Activated T-cell treated with anti-CD3 and anti-CD28 coated beads, Interleukin-2, amount 50 U/mL, for 24 hours (primary cell): ENCODE measurements around the gene ALK.

Experiments
- DNase-seq: peaks from one replicate; pipeline ENCODE4 v3.0.0-alpha.2; 2020
- H3K27ac Mint-ChIP-seq: 2 replicates; pipeline ENCODE4 v1.8.0; 2020; ENCODE audit warnings: mild to moderate bottlenecking, mixed read lengths
- H3K27me3 Mint-ChIP-seq: 2 replicates; pipeline ENCODE4 v1.8.0; 2020; ENCODE audit warnings: mixed read lengths
- H3K36me3 Mint-ChIP-seq: 2 replicates; pipeline ENCODE4 v1.8.0; 2020; ENCODE audit warnings: low read depth, mixed read lengths
- H3K4me1 Mint-ChIP-seq: 2 replicates; pipeline ENCODE4 v1.8.0; 2020; ENCODE audit warnings: low read depth, mixed read lengths
- H3K4me3 Mint-ChIP-seq: 2 replicates; pipeline ENCODE4 v1.8.0; 2020; ENCODE audit warnings: mild to moderate bottlenecking, moderate library complexity, mixed read lengths
- H3K9me3 Mint-ChIP-seq: 2 replicates; pipeline ENCODE4 v1.8.0; 2020; ENCODE audit warnings: mixed read lengths

The ALK gene

DNA sequence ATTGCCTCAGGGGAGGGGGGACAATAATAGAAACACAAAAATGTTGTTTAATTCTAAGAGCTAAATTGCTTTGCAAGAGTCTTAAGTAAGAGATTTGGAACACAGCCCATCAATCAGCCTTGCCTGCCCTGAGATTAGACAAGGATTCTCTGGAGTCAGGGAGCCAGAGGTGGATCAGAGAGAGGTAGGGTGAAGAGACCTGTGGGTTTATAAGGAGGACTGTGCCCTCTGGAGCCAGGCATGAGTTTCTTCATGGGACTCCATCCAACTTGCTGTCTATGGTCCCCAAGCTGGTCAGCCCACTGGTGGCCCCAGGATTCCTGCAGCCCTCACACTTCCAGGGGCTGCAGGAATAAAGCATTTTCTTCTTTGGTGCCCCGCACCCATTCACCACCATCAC lies 139.3 kb downstream of the ALK start:
- no peaks in the 10 kb centered on the region for H3K9me3 Mint-ChIP-seq
- H3K36me3 Mint-ChIP-seq, result no peaks in the 10 kb centered on the region
- DNase-seq, result no peak
- H3K4me3 Mint-ChIP-seq, result no peak overlapping the region
- H3K27ac Mint-ChIP-seq, result no peak overlapping the region
- H3K27me3 Mint-ChIP-seq, result peaks cover 17% of the 10 kb centered on the region
- H3K4me1 Mint-ChIP-seq, result no peaks in the 10 kb centered on the region

DNA sequence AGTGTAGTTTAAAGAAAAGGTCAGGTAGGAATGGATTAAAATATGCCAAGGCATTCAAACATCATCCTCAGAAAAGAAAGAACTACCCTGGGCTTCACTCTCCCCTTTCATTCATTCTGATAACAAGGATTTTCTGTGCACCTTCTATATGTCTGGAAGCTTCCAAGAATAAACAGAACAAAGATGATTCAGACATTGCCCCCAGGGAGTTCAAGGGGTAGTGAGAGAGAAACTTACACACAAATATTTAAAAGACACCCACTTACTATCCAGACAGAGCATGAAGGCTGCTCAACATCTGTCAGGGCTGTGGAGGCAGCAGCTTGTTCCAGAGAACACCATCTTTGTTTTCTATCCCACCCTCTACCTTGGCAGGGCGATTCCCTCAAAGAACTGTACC lies 140.5 kb downstream of the ALK start:
- Mint-ChIP-seq H3K4me3 (no peak overlapping the region), H3K27ac (no peak overlapping the region), H3K9me3 (no peaks in the 10 kb centered on the region), H3K27me3 (peaks cover 20% of the 10 kb centered on the region), H3K36me3 (no peaks in the 10 kb centered on the region), H3K4me1 (no peaks in the 10 kb centered on the region)
- no peak for DNase-seq

DNA sequence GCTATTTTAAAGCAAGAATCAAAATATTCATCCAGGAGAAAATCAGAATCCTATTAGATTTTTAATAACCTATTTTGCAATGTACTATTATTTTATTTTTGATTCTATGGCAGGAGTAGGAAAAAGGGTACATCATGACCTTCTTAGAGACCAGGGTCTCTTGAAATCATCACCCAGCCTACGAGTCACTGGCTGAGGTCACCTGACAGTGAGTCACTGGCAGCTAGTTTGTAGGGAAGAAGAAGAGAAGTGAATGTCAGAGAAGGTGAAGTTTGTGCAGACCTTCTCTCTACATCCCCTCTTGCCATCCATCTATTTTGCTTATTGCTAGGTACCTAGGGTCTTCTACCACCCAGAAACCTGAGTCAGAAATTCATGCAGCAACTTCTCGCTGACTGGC lies 144.2 kb downstream of the ALK start:
- Mint-ChIP-seq H3K4me3 (no peak overlapping the region), H3K27me3 (peaks cover 24% of the 10 kb centered on the region), H3K9me3 (no peaks in the 10 kb centered on the region), H3K27ac (no peak overlapping the region), H3K4me1 (no peaks in the 10 kb centered on the region), H3K36me3 (no peaks in the 10 kb centered on the region)
- no peak for DNase-seq

DNA sequence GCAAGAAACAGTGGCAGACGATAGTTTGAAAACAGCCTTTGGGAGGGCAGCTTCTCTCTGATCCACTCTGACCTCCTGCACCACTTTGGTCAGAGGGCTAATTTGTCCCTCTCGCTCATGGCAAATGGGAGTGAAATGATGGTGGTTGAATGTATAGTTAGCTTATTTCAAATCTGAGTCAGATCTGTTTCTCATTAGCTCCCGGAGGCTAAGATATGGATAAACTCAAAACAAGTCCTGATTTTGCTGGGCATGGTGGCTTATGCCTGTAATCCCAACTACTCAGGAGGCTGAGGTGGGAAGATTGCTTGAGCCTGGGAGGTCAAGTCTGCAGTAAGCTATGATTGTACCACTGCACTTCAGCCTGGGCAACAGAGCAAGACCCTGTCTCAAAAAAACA lies 145.0 kb downstream of the ALK start:
- no peaks in the 10 kb centered on the region for H3K9me3 Mint-ChIP-seq
- DNase-seq, result no peak
- no peak overlapping the region for H3K27ac Mint-ChIP-seq
- no peak overlapping the region for H3K4me3 Mint-ChIP-seq
- H3K4me1 Mint-ChIP-seq, result no peaks in the 10 kb centered on the region
- H3K36me3 Mint-ChIP-seq, result no peaks in the 10 kb centered on the region
- H3K27me3 Mint-ChIP-seq, result peaks cover 24% of the 10 kb centered on the region

DNA sequence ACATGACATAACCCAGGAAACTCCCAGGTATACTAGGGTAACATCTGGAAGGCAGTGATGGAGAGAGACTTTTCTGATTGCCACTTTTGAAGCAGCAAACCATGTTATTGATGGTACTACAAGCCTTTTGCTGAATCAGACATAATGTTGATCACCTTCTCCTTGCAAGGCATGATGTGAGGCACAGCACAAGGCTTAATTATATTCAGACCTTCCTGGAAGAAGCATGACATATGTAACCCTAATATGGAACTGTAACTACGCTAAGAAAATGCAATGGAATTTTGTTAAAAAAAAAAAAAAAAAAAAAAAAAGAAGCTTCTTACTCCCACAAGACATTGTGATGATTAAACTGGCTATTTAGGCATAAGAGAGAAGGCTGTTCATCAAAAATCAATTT lies 145.4 kb downstream of the ALK start:
- Mint-ChIP-seq H3K9me3 (no peaks in the 10 kb centered on the region), H3K4me1 (no peaks in the 10 kb centered on the region), H3K36me3 (no peaks in the 10 kb centered on the region), H3K27ac (no peak overlapping the region), H3K27me3 (peaks cover 26% of the 10 kb centered on the region), H3K4me3 (no peak overlapping the region)
- DNase-seq, result no peak

DNA sequence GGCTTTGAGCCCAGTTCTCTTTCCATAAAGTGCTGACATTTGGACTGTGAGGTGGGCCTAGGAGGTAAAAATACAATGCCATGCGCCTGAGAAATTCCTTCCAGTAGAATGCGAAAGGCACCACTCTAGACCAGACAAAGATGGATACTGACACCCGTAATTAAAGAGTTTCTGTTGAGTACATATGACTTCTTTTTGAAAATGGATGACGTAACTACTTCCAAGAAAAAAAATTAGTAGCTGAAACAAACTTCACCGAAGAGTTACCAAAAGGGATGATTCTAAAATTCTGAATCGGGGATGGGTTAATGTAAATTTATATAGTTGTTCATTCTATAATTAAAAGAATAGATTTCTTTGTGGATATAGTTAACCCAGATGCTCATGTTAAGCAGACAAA lies 146.8 kb downstream of the ALK start:
- no peaks in the 10 kb centered on the region for H3K9me3 Mint-ChIP-seq
- peaks cover 31% of the 10 kb centered on the region for H3K27me3 Mint-ChIP-seq
- no peaks in the 10 kb centered on the region for H3K36me3 Mint-ChIP-seq
- H3K27ac Mint-ChIP-seq, result no peak overlapping the region
- no peak overlapping the region for H3K4me3 Mint-ChIP-seq
- DNase-seq, result no peak
- no peaks in the 10 kb centered on the region for H3K4me1 Mint-ChIP-seq

DNA sequence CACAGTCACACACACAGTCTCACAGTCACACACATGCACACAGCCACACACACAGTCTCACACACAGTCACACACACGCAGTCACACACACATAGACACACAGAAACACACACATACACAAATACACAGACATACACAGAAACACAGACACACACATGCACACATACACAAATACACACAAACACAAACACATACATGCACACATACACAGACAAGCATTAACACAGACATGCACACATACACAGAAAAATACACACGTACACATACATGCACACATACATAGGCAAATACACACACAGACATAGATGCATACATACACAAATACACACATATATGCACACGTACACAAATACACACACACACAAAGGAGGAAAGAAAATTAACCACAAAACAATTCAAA lies 150.5 kb downstream of the ALK start:
- Mint-ChIP-seq H3K4me3 (no peak overlapping the region), H3K27ac (no peak overlapping the region), H3K4me1 (no peaks in the 10 kb centered on the region), H3K27me3 (peaks cover 30% of the 10 kb centered on the region), H3K9me3 (no peaks in the 10 kb centered on the region), H3K36me3 (no peaks in the 10 kb centered on the region)
- DNase-seq, result no peak

DNA sequence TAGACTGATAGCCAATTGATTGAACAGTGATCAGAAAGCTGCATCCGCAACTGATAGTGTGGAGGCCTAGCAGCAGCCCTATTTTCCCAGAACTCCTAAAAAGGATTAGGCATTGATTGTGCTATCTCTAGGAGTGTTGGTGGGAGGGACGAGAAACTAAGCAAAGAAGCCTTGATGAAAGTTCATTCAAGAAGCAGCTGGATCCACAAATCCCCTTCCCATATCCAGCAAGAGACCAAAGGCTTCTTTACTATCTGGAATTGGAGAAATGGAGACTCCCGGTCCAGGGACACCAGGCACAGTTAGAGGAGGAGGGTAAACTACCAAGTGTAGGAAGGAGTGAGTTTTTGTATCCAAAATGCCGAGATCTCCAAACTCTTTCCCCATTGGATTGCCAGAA lies 151.5 kb downstream of the ALK start:
- no peak for DNase-seq
- no peaks in the 10 kb centered on the region for H3K4me1 Mint-ChIP-seq
- no peak overlapping the region for H3K4me3 Mint-ChIP-seq
- H3K36me3 Mint-ChIP-seq, result no peaks in the 10 kb centered on the region
- H3K9me3 Mint-ChIP-seq, result no peaks in the 10 kb centered on the region
- peaks cover 27% of the 10 kb centered on the region for H3K27me3 Mint-ChIP-seq
- H3K27ac Mint-ChIP-seq, result no peak overlapping the region

DNA sequence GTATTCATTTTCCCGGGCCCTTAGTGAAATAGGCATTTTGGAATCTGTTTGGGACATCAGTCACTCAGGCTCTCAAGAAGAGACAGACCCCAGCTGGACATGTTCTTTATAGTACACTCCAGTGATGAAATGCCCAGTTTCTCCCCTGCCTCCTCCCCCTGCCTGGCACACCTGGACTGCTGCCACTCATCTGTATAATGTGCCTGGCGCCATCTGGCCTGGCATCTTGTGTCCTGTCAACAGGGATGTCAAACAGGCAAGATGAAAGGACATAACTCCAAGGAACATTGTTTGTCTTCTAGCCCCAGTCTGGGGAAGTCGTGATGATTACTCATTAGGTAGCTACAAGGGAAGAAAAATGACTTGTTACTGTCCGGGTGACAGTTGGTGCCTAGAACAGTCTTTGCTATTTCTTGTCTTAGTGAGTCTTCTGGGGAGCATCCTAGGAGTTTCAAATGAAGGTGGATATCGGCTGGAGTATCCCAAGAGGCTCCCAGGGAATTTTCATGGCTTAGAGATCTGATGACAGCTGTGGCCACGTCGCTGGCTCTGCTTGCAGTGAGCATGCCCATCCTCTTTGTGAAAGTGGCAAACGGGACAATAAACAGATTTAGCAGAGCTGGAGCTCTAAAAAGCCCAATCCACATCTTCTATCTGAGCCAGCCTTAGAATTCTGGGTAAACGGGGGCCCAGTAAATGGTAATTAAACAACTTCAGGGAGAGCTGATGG lies 153.6 kb downstream of the ALK start:
- H3K4me1 Mint-ChIP-seq, result no peaks in the 10 kb centered on the region
- no peaks in the 10 kb centered on the region for H3K9me3 Mint-ChIP-seq
- no peak for DNase-seq
- no peak overlapping the region for H3K4me3 Mint-ChIP-seq
- peaks cover 23% of the 10 kb centered on the region for H3K27me3 Mint-ChIP-seq
- H3K36me3 Mint-ChIP-seq, result no peaks in the 10 kb centered on the region
- no peak overlapping the region for H3K27ac Mint-ChIP-seq

DNA sequence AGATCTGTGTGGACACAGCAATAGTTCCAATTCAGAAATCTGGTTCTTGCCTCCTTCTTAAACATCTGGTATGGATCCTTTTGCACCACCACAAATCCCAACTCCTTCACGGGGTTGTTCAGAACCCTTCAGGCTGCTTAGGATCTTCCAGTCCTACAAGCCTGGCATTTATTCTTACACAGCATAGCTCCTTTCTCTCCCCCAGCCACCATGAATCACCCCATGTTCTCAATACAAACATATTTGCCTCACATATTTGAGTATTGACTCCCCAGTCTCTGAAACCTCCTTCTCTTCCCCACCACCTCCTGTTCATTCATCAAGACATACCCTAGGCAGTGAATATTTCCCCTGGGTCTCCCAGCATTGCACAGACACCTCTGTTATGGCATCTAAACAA lies 155.2 kb downstream of the ALK start:
- no peak for DNase-seq
- Mint-ChIP-seq H3K36me3 (no peaks in the 10 kb centered on the region), H3K27me3 (peaks cover 25% of the 10 kb centered on the region)

DNA sequence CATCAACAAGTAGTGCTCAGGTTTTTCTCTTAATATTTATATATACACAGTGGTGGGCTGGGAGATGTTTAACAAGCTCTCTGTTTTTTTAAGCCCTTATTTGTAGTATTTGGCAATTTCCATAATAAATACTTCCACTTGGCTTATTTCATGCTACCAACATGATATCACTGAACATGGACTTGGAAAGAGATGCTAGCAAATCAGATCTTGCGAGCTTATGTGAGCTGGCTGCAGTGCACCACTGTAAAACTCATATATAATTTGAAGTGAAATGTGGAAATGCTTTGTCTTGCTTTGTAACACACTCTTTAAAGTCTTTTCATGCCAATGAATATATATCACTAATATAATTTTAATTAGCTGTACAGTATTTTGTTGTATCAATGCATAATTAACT lies 155.7 kb downstream of the ALK start:
- Mint-ChIP-seq H3K4me3 (no peak overlapping the region), H3K36me3 (no peaks in the 10 kb centered on the region), H3K27ac (no peak overlapping the region), H3K9me3 (no peaks in the 10 kb centered on the region), H3K27me3 (peaks cover 21% of the 10 kb centered on the region), H3K4me1 (no peaks in the 10 kb centered on the region)
- DNase-seq, result no peak

More for the DNA sequence above, 155.2 kb downstream of the ALK start:
- Mint-ChIP-seq H3K27ac (no peak overlapping the region), H3K9me3 (no peaks in the 10 kb centered on the region), H3K4me3 (no peak overlapping the region), H3K4me1 (no peaks in the 10 kb centered on the region)

DNA sequence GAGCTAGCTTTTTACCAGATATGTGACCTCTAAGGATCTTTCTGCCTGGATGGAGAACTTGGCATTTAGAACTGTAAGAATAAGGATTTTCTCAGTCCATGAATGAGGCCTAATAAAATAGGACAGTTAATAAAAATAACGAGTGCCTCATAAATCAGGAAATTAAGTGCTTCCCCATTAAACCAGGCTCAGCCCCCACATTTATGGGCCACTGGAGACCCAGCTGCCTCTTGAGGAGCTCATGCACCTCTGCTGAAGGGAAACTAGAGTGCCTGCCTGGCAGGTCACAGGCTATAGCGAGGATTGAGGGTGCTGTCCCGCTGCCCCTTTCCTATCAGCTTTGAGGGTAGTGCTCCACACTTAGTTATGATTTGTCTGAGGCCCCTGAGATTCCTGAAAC lies 158.0 kb downstream of the ALK start:
- H3K4me3 Mint-ChIP-seq, result no peak overlapping the region
- no peaks in the 10 kb centered on the region for H3K4me1 Mint-ChIP-seq
- no peak overlapping the region for H3K27ac Mint-ChIP-seq
- H3K36me3 Mint-ChIP-seq, result no peaks in the 10 kb centered on the region
- no peak for DNase-seq
- peaks cover 19% of the 10 kb centered on the region for H3K27me3 Mint-ChIP-seq
- no peaks in the 10 kb centered on the region for H3K9me3 Mint-ChIP-seq

DNA sequence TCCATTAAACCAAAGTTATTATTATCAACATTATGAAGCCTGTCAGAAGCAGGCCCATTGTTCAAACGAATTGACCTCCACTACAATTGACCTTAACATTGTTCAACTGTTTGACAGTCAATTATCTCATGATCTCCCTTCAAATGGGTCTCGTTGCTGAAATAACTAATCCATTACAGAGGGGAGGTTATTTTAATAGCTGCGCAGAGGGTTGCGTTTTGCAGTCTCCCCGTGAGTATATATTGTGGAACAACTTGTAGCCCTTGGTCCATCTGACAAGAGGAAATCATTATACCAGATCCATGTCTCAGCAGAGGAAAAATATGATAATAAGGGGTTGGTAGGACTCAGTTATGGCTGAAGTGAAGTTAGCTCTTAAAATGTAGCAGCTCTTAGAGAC lies 159.1 kb downstream of the ALK start:
- Mint-ChIP-seq H3K27ac (no peak overlapping the region), H3K4me1 (no peaks in the 10 kb centered on the region), H3K9me3 (no peaks in the 10 kb centered on the region), H3K36me3 (no peaks in the 10 kb centered on the region), H3K27me3 (peaks cover 11% of the 10 kb centered on the region), H3K4me3 (no peak overlapping the region)
- no peak for DNase-seq

DNA sequence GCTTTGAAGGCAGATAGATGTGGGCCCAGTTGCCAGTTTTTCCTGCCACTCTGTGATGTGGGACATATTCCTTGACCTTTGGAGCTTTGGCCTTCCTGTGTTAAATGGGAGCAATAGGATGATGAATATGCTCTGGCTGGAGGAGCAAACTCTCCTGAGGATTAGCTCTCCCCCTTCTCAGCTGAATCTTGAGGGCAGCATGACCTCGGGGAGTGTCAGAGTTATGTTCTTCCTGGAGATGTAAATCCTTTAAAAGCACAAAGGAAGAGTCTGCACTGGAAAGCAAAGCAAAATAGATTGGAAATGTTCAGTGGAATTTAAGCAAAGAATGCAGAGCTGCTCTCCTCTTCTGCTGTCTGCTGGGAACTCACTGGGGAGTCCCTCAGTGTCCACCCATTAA lies 160.1 kb downstream of the ALK start:
- Mint-ChIP-seq H3K4me1 (no peaks in the 10 kb centered on the region), H3K36me3 (no peaks in the 10 kb centered on the region), H3K9me3 (no peaks in the 10 kb centered on the region), H3K4me3 (no peak overlapping the region), H3K27ac (no peak overlapping the region), H3K27me3 (peaks cover 9% of the 10 kb centered on the region)
- no peak for DNase-seq

DNA sequence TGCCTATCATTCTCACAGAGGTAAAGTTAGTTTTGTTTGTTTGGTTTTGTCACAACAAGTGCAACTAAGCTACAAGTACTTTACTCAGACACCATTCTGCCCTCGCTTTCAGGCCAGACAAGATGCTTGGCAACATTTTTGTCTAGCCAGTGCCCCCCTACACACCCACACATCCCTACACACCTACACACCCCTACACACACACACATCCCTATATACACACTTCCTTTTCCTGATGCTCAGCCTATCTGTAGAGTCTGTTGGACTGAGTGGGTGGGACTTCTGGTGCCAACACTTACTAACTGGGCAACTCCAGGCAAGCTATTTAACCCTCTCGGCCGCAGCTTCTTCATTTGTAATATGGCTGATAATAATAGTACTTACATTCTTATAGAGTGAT lies 161.4 kb downstream of the ALK start:
- DNase-seq, result no peak
- Mint-ChIP-seq H3K4me3 (no peak overlapping the region), H3K27ac (no peak overlapping the region), H3K4me1 (no peaks in the 10 kb centered on the region), H3K27me3 (peaks cover 7% of the 10 kb centered on the region), H3K9me3 (no peaks in the 10 kb centered on the region), H3K36me3 (no peaks in the 10 kb centered on the region)

DNA sequence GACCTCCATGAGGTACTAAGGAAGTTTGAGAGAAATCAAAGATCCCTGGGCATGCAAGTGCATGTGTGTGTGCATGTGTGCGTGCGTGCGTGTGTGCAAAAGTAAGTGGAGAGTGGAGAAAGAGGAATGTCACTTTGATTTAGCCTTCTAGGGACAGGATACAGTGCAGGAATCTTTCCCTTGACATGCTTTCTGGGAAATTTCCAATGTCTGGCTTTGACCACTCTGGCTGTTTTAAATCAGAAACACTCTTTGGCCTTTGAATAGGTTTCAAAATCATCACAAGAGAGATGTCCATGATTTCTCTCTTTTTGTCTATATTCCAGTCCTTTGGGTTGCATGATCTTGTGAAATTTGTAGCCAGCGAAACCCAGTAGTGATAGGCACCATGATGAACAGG lies 162.0 kb downstream of the ALK start:
- Mint-ChIP-seq H3K4me1 (no peaks in the 10 kb centered on the region), H3K27ac (no peak overlapping the region), H3K4me3 (no peak overlapping the region)

More for the DNA sequence above, 162.0 kb downstream of the ALK start:
- no peaks in the 10 kb centered on the region for H3K9me3 Mint-ChIP-seq
- no peak for DNase-seq
- H3K36me3 Mint-ChIP-seq, result no peaks in the 10 kb centered on the region
- peaks cover 5% of the 10 kb centered on the region for H3K27me3 Mint-ChIP-seq
